ENCODE data around the gene S100A5.

Gene S100A5

GRCh38 chr1:153507926-153508583 lies 32.7 kb downstream of the S100A5 start:
- no peak overlapping the region for H3K4me2 ChIP-seq (ENCODE audit: low read depth, low read length)
- no peaks in the 10 kb centered on the region for H3K9me3 ChIP-seq (replicated peaks; ENCODE audit: insufficient read depth, low read length)
- H4K20me1 ChIP-seq (ENCODE audit: insufficient read depth, low read length), result no peaks in the 10 kb centered on the region
- no peaks in the 10 kb centered on the region for H3K9me2 ChIP-seq (replicated peaks; ENCODE audit: insufficient read depth, low read length)
- no peak overlapping the region for H3K27ac ChIP-seq (ENCODE audit: low read length)
- no peak overlapping the region for H3K4me3 ChIP-seq (ENCODE audit: low read length)
- no peaks in the 10 kb centered on the region for H3K27me3 ChIP-seq (replicated peaks; ENCODE audit: insufficient read depth, low read length)
- no peak overlapping the region for H3K9ac ChIP-seq (ENCODE audit: low read length)
- H3K79me2 ChIP-seq (ENCODE audit: low read length), result no peaks in the 10 kb centered on the region
- no peak for TF ChIP-seq CTCF (IDR thresholded peaks at IDR 0.05; ENCODE audit: low read length)
- TF ChIP-seq EZH2phosphoT487 (IDR thresholded peaks at IDR 0.05; ENCODE audit: low read length), result no peak
- TF ChIP-seq EZH2 (optimal IDR thresholded peaks at IDR 0.05; ENCODE audit: low read depth, low read length), result no peak
- H2AFZ ChIP-seq (ENCODE audit: low read length), result no peak overlapping the region
- DNase-seq, result no peak
- peaks cover 3% of the 10 kb centered on the region; the same call in 1 of the 2 replicates for H3K4me1 ChIP-seq (ENCODE audit: low read length)
- peaks cover 3% of the 10 kb centered on the region; the same call in 1 of the 2 replicates for H3F3A ChIP-seq (ENCODE audit: insufficient read depth, low read length)
- H3K36me3 ChIP-seq (replicated peaks; ENCODE audit: insufficient read depth, low read length), result no peaks in the 10 kb centered on the region

DNA sequence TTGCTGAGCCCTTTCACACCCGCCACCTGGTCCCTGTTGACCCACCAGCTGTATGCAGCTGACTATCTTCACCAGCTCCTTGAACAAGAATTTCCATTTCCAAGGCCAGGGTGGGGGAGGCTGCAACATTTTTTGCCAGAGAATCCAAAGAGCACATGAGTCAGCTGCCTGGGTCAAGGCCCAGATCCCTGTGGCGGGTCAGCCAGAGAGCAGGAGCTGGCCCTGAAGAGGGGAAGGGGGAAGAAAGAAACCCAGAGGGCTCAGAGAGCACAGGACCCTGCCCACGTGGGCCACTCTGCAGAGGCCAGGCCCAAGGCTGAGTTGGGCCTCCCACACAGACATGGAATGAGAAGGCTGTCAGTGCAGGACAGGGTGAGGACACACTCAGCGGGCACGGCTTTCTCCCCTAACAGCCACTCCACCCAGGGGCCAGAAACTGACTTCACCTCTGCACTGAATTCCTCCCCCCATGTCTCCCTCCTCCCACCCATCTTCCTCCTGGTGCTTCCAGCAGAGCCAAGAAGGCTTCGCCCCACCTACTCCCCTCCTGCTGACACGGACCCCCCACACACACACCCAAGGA lies 33.8 kb downstream of the S100A5 start:
- H3K27ac ChIP-seq (ENCODE audit: low read length), result no peak overlapping the region
- no peak overlapping the region for H2AFZ ChIP-seq (ENCODE audit: low read length)

DNA sequence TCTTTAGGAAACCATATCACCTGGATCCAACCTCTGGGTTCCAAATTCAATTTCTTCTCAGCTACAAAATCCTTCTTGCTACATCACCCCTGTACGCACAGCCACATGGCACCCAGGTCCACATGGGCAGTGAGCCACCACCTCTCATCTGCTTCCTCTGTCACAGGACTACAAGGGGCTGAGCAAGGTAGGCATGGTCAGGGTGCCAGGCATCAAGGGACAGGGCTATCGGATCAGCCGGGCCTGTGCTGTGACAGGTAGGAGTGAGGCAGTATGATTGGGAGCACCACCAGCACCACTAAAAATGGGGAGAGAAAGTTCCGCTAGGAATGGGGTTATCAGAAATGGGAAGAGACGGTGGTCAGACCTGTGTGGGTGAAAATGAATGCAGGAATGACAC lies 34.3 kb downstream of the S100A5 start:
- no peak for TF ChIP-seq EZH2phosphoT487 (IDR thresholded peaks at IDR 0.05; ENCODE audit: low read length)
- no peak for TF ChIP-seq EZH2 (optimal IDR thresholded peaks at IDR 0.05; ENCODE audit: low read depth, low read length)
- no peak for TF ChIP-seq CTCF (IDR thresholded peaks at IDR 0.05; ENCODE audit: low read length)
- H3K4me2 ChIP-seq (ENCODE audit: low read depth, low read length), result no peak overlapping the region
- H3K36me3 ChIP-seq (replicated peaks; ENCODE audit: insufficient read depth, low read length), result no peaks in the 10 kb centered on the region
- H2AFZ ChIP-seq (ENCODE audit: low read length), result no peak overlapping the region
- H4K20me1 ChIP-seq (ENCODE audit: insufficient read depth, low read length), result no peaks in the 10 kb centered on the region
- no peak overlapping the region for H3K9ac ChIP-seq (ENCODE audit: low read length)
- H3K27ac ChIP-seq (ENCODE audit: low read length), result no peak overlapping the region
- H3K9me3 ChIP-seq (replicated peaks; ENCODE audit: insufficient read depth, low read length), result no peaks in the 10 kb centered on the region
- no peak overlapping the region for H3K4me3 ChIP-seq (ENCODE audit: low read length)
- H3K27me3 ChIP-seq (replicated peaks; ENCODE audit: insufficient read depth, low read length), result no peaks in the 10 kb centered on the region
- no peak for DNase-seq
- H3F3A ChIP-seq (ENCODE audit: insufficient read depth, low read length), result peaks cover 3% of the 10 kb centered on the region; the same call in 1 of the 2 replicates
- peaks cover 3% of the 10 kb centered on the region; the same call in 1 of the 2 replicates for H3K4me1 ChIP-seq (ENCODE audit: low read length)
- no peaks in the 10 kb centered on the region for H3K79me2 ChIP-seq (ENCODE audit: low read length)
- H3K9me2 ChIP-seq (replicated peaks; ENCODE audit: insufficient read depth, low read length), result no peaks in the 10 kb centered on the region

More for the DNA sequence above, 33.8 kb downstream of the S100A5 start:
- no peak overlapping the region for H3K4me3 ChIP-seq (ENCODE audit: low read length)
- H3K9me2 ChIP-seq (replicated peaks; ENCODE audit: insufficient read depth, low read length), result no peaks in the 10 kb centered on the region
- H3K9me3 ChIP-seq (replicated peaks; ENCODE audit: insufficient read depth, low read length), result no peaks in the 10 kb centered on the region
- H3F3A ChIP-seq (ENCODE audit: insufficient read depth, low read length), result peaks cover 3% of the 10 kb centered on the region; the same call in 1 of the 2 replicates
- DNase-seq, result no peak
- TF ChIP-seq EZH2phosphoT487 (IDR thresholded peaks at IDR 0.05; ENCODE audit: low read length) (no peak), EZH2 (optimal IDR thresholded peaks at IDR 0.05; ENCODE audit: low read depth, low read length) (no peak), CTCF (IDR thresholded peaks at IDR 0.05; ENCODE audit: low read length) (no peak)
- no peaks in the 10 kb centered on the region for H4K20me1 ChIP-seq (ENCODE audit: insufficient read depth, low read length)
- no peaks in the 10 kb centered on the region for H3K36me3 ChIP-seq (replicated peaks; ENCODE audit: insufficient read depth, low read length)
- peaks cover 3% of the 10 kb centered on the region; the same call in 1 of the 2 replicates for H3K4me1 ChIP-seq (ENCODE audit: low read length)
- no peak overlapping the region for H3K4me2 ChIP-seq (ENCODE audit: low read depth, low read length)
- H3K27me3 ChIP-seq (replicated peaks; ENCODE audit: insufficient read depth, low read length), result no peaks in the 10 kb centered on the region
- no peak overlapping the region for H3K9ac ChIP-seq (ENCODE audit: low read length)
- H3K79me2 ChIP-seq (ENCODE audit: low read length), result no peaks in the 10 kb centered on the region

Measured in MM.1S (cell line).